ENCODE data around the gene ACTRT2.

ACTRT2 gene

GRCh38 chr1:2974701-2975301 is 46.5 kb upstream of the ACTRT2 start:
- no peaks in the 10 kb centered on the region for H3K4me1 ChIP-seq (ENCODE audit: control insufficient read depth in 1 of 2, insufficient read depth in 1 of 2, low read depth in 1 of 2, low read length in 1 of 2)
- H3K4me3 ChIP-seq (ENCODE audit: low read depth in 1 of 2, low read length in 1 of 2) = no peak overlapping the region
- no peak overlapping the region for H3K27ac ChIP-seq
- no peaks in the 10 kb centered on the region for H3K36me3 ChIP-seq
- TF ChIP-seq, protein P1, sequence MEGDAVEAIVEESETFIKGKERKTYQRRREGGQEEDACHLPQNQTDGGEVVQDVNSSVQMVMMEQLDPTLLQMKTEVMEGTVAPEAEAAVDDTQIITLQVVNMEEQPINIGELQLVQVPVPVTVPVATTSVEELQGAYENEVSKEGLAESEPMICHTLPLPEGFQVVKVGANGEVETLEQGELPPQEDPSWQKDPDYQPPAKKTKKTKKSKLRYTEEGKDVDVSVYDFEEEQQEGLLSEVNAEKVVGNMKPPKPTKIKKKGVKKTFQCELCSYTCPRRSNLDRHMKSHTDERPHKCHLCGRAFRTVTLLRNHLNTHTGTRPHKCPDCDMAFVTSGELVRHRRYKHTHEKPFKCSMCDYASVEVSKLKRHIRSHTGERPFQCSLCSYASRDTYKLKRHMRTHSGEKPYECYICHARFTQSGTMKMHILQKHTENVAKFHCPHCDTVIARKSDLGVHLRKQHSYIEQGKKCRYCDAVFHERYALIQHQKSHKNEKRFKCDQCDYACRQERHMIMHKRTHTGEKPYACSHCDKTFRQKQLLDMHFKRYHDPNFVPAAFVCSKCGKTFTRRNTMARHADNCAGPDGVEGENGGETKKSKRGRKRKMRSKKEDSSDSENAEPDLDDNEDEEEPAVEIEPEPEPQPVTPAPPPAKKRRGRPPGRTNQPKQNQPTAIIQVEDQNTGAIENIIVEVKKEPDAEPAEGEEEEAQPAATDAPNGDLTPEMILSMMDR (IDR thresholded peaks at IDR 0.05) = no peak
- no peaks in the 10 kb centered on the region for H3K9me3 ChIP-seq
- H3K27me3 ChIP-seq = peaks cover 18% of the 10 kb centered on the region

DNA sequence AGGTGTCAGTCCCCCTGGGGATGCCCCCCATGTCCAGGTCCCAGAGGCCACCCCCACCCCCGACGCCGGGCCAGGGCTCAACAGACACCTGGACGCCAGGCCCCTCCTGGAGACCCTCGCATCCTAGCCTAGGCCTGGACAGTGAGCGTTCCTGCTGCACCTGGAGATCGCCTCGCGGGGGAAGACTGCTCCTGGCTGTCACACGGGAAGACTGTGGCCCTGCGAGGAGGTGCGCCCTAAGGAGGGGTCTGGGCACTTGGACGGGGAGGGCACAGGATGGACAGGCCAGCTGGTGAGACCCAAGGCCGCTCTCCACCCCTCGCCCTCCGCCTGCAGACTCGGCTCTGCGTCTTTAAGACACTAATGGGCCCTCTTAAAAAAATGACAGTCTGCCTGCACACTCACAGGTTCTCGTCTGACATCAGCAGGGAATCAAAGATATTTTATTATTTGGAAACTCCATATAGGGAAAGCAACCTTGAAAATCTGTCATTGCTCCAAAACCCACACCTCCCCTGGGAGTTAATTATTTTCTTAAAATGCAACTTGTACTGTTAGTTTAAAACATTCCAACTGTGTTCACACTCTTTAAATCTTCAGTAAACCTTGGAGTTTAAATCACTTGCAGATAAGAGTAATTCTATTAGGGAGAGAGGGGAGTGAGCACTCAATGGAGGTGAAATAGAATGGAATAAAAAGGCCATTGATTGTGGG is 45.6 kb upstream of the ACTRT2 start:
- Histone ChIP-seq H3K27ac (no peak overlapping the region), H3K36me3 (no peaks in the 10 kb centered on the region), H3K4me3 (ENCODE audit: low read depth in 1 of 2, low read length in 1 of 2) (no peak overlapping the region), H3K27me3 (peaks cover 14% of the 10 kb centered on the region), H3K9me3 (no peaks in the 10 kb centered on the region), H3K4me1 (ENCODE audit: control insufficient read depth in 1 of 2, insufficient read depth in 1 of 2, low read depth in 1 of 2, low read length in 1 of 2) (no peaks in the 10 kb centered on the region)
- TF ChIP-seq, protein P1 (IDR thresholded peaks at IDR 0.05) = no peak

DNA sequence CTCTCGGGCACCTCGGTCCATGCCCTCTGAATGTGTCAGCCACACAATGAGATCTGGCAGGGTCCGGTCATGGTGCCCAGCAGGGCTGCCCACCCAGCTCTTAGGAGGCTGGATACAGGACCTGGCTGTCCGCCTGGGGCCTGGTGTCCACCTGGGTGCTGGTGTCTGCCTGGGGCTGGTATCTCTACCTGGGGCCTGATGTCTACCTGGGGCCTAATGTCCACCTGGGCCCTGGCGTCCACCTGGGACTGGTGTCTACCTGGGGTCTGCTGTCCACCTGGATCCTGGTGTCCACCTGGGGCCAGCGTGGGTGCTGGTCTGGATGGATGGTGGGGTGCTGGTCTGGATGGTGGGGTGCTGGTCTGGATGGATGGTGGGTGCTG is 45.1 kb upstream of the ACTRT2 start:
- TF ChIP-seq, protein P1 (IDR thresholded peaks at IDR 0.05) = no peak
- Histone ChIP-seq H3K27me3 (peaks cover 14% of the 10 kb centered on the region), H3K4me3 (ENCODE audit: low read depth in 1 of 2, low read length in 1 of 2) (no peak overlapping the region), H3K27ac (no peak overlapping the region), H3K4me1 (ENCODE audit: control insufficient read depth in 1 of 2, insufficient read depth in 1 of 2, low read depth in 1 of 2, low read length in 1 of 2) (no peaks in the 10 kb centered on the region), H3K36me3 (no peaks in the 10 kb centered on the region), H3K9me3 (no peaks in the 10 kb centered on the region)

DNA sequence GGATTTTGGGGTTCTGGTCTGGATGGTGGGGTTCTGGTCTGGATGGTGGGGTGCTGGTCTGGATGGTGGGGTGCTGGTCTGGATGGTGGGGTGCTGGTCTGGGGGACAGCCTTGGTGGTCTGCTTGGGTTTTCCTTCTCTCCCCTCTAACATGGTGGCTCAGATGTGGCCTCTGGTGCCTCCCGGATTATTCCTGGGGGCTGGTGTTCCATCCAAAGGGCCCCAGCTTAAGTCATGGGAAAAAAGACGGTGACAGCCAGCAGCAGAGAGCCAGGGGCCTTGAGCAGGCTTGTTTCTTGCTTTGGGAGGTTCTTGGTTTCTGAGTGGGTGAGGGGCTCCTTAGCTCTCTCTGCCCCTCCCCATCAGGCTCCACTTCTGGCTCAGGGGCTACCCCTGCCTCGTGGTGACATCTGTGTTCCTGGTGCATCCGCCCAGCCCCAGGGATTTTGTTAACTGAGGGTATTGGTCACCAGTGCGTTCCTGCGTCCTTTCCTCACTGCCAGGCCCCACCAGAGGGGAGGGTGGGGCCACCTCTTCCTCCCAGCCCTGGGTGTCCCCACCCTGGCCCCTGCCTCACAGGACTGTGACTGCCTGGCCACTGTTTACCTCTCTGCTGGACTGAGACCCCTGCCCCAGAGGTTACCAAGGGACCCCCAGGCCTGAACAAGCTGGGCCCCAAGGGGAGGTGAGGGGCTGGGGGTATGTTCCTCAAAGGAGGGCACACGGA is 43.2 kb upstream of the ACTRT2 start:
- Histone ChIP-seq H3K36me3 (no peaks in the 10 kb centered on the region), H3K9me3 (no peaks in the 10 kb centered on the region), H3K27me3 (peaks cover 12% of the 10 kb centered on the region), H3K27ac (no peak overlapping the region), H3K4me1 (ENCODE audit: control insufficient read depth in 1 of 2, insufficient read depth in 1 of 2, low read depth in 1 of 2, low read length in 1 of 2) (no peaks in the 10 kb centered on the region), H3K4me3 (ENCODE audit: low read depth in 1 of 2, low read length in 1 of 2) (no peak overlapping the region)
- TF ChIP-seq, protein P1 (IDR thresholded peaks at IDR 0.05) = no peak

DNA sequence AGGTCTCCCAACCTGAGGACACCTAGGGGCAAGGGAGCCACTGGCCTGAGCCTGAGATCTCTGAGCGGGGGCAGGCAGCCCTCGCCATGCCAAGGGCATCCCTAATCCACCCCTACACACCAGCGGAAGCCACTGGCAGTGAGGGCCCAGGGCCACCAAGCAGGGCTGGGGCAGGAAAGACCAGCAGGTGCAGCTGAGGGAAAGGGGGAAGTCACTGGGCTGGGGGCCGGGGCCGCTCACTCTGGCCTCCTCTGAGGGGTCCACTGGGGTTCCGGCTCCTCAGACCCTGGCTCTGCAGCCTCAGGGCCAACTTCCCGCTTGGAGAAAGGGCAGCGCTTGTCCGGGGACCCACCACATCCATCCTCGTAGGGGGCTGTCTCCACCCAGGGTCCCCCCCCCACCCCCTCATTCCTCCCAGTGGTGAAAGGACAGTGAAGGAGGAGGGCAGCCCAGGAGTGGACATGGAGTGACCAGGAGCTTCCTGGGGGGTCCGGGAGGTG is 42.5 kb upstream of the ACTRT2 start:
- no peaks in the 10 kb centered on the region for H3K4me1 ChIP-seq (ENCODE audit: control insufficient read depth in 1 of 2, insufficient read depth in 1 of 2, low read depth in 1 of 2, low read length in 1 of 2)
- no peak overlapping the region for H3K27ac ChIP-seq
- no peaks in the 10 kb centered on the region for H3K36me3 ChIP-seq
- peaks cover 5% of the 10 kb centered on the region for H3K27me3 ChIP-seq
- H3K4me3 ChIP-seq (ENCODE audit: low read depth in 1 of 2, low read length in 1 of 2) = no peak overlapping the region
- H3K9me3 ChIP-seq = no peaks in the 10 kb centered on the region
- TF ChIP-seq, protein P1 (IDR thresholded peaks at IDR 0.05) = no peak

Measured in neutrophil (primary cell).